ENCODE measurements around the gene SUSD3.
"Not testable (repeated sequence)": the region's sequence is repeated elsewhere in the genome, so short reads cannot be mapped to it uniquely, and the experiment has no call there.

SUSD3 gene

GRCh38 chr9:93094658-93095204, 36.2 kb downstream of the SUSD3 start:
- ATAC-seq = no peak

GRCh38 chr9:93095205-93096130, 37.0 kb downstream of the SUSD3 start:
- ATAC-seq = peak; percentile 73 to 77

GRCh38 chr9:93096131-93096802, 37.8 kb downstream of the SUSD3 start, which contains the start of gene CARD19:
Gene CARD19, plus strand, starts transcription at chr9:93096217. Its CDS starts 129 bp downstream, at chr9:93096346.
- peak; percentile 11 to 12 for ATAC-seq

GRCh38 chr9:93096811-93097382, 38.4 kb downstream of the SUSD3 start:
- ATAC-seq = no peak

GRCh38 chr9:93097511-93098201, 39.2 kb downstream of the SUSD3 start:
- ATAC-seq = no peak

GRCh38 chr9:93098236-93098946, 39.9 kb downstream of the SUSD3 start:
- ATAC-seq = peak in 1 of 2 donors; percentile 29

- ATAC-seq = no peak
Observed at GRCh38 chr9:93099551-93100275, 41.2 kb downstream of the SUSD3 start.

- ATAC-seq = no peak
Observed at GRCh38 chr9:93100276-93100636, 41.8 kb downstream of the SUSD3 start.

GRCh38 chr9:93101086-93101485, 42.6 kb downstream of the SUSD3 start:
- not testable (repeated sequence) for ATAC-seq

- ATAC-seq = no peak
Observed at GRCh38 chr9:93105620-93106019, 47.1 kb downstream of the SUSD3 start.

GRCh38 chr9:93107151-93107824, 48.8 kb downstream of the SUSD3 start:
- ATAC-seq = no peak

GRCh38 chr9:93107825-93108161, 49.3 kb downstream of the SUSD3 start:
- ATAC-seq = peak in 1 of 2 donors; percentile 1

GRCh38 chr9:93108291-93109041, 50.0 kb downstream of the SUSD3 start:
- peak; percentile 95 to 96 for ATAC-seq

- ATAC-seq = no peak
Observed at GRCh38 chr9:93110311-93110855, 51.9 kb downstream of the SUSD3 start.

GRCh38 chr9:93111001-93111370, 52.5 kb downstream of the SUSD3 start:
- ATAC-seq = no peak

GRCh38 chr9:93111371-93112115, 53.0 kb downstream of the SUSD3 start:
- no peak for ATAC-seq

GRCh38 chr9:93112116-93112863, 53.8 kb downstream of the SUSD3 start:
- no peak for ATAC-seq

- no peak for ATAC-seq
Observed at GRCh38 chr9:93112864-93113389, 54.4 kb downstream of the SUSD3 start.
